Small intestine (tissue), 7 donors: ENCODE measurements around the gene ZNF593OS. TPM values are rescaled to one million over a fixed set of nuclear protein-coding genes. Genes with fewer than 3 reads are reported as not detected.

Source experiments
- DNase-seq, 2 donors: peaks; one replicate each; pipeline versions ENCODE4 v3.0.0 to v3.0.0-alpha.2; 2013
- FAIRE-seq: peaks from 2 replicates; lab custom pipeline; 2012; peaks lifted over from hg19 to GRCh38; lab: Jason Lieb, UNC
- H3K27ac ChIP-seq, 3 donors: one replicate each; pipeline ENCODE4 v1.5.1; 2013; ENCODE audit warnings: low read length in 2 of 3, mild to moderate bottlenecking in 2 of 3, control low read depth in 1 of 3, inconsistent platforms in 1 of 3, low read depth in 1 of 3, moderate library complexity in 1 of 3
- H3K27me3 ChIP-seq, 3 donors: one replicate each; pipeline ENCODE4 v1.6.1; 2013; ENCODE audit warnings: low read length in 3 of 3, inconsistent platforms in 1 of 3; ENCODE audit not compliant: control insufficient read depth in 3 of 3, insufficient read depth in 3 of 3
- H3K36me3 ChIP-seq, 3 donors: one replicate each; pipeline ENCODE4 v1.6.1; 2013; ENCODE audit warnings: low read length in 3 of 3, inconsistent platforms in 1 of 3, low read depth in 1 of 3, mild to moderate bottlenecking in 1 of 3, moderate library complexity in 1 of 3; ENCODE audit not compliant: control insufficient read depth in 3 of 3, insufficient read depth in 2 of 3
- H3K4me1 ChIP-seq, 3 donors: one replicate each; pipeline ENCODE4 v1.6.1; 2013; ENCODE audit warnings: low read length in 2 of 3, inconsistent platforms in 1 of 3, low read depth in 1 of 3, mild to moderate bottlenecking in 1 of 3, moderate library complexity in 1 of 3; ENCODE audit not compliant: control insufficient read depth in 3 of 3, insufficient read depth in 2 of 3
- H3K4me3 ChIP-seq, 3 donors: one replicate each; pipeline ENCODE4 v1.5.1; 2013; ENCODE audit warnings: low read length in 3 of 3, control low read depth in 1 of 3, inconsistent platforms in 1 of 3, low read depth in 1 of 3, mild to moderate bottlenecking in 1 of 3, moderate library complexity in 1 of 3
- H3K9me3 ChIP-seq, 2 donors: one replicate each; pipeline ENCODE4 v1.6.1; 2013; ENCODE audit warnings: low read depth in 1 of 2, low read length in 1 of 2; ENCODE audit not compliant: control insufficient read depth in 2 of 2, insufficient read depth in 1 of 2
- WGBS, 3 donors: extraction: QIAGEN DNeasy Blood & Tissue Kit; methylation state at CpG; one replicate each; pipeline ENCODE4 v1.1.7; 2013; 5-methylcytosine and 5-hydroxymethylcytosine counted together
- polyA plus RNA-seq, 4 donors: library from polyadenylated mRNA; stranded (reverse) in 3 of 4; unstranded in 1 of 4; fragments of 200-250 nt in 3 of 4; fragments of 120-200 nt in 1 of 4; gene quantifications; one replicate each; pipeline versions ENCODE4 v1.2.1 to v1.2.3, GENCODE V29; 2013
- donor health status: healthy with polysubstance abuse.
- donor health status: control.
- donor health status: control.
- donor health status: Bipolar disorder and iron deficiency.
- donor health status: healthy.

Gene ZNF593OS
- polyA plus RNA-seq, 4 donors, result 0.16 to 0.50 TPM; not detected in 2

DNA sequence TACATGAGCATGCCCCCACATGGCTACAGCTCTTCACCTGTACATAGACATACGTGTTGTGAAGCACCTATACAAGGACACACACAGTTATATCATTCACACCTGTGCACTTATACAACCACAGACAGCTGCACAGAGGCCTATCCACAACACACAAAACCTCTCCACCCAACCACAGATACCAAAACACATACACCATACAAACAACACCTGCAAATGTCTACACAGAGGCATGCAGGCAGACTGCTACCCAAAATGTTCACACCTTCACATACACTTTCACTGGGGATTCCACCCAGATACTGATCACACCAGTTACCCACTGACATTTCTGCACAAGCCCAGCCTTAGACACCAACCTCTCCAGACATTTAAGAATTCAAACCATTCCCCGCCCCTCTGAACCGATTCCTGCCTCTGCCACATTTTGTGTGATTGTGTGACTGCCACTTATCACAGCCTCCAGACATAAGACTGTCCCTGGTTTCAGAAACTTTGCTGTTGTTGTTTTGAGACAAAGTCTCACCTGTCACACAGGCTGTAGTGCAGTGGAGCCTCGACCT lies 4.8 kb downstream of the ZNF593OS start:
- Histone ChIP-seq H3K4me1 (peaks cover 0 to 35% (median 0%) of the 10 kb centered on the region in 3 donors), H3K27ac (no peak overlapping the region), H3K27me3 (peaks cover 4 to 18% (median 5%) of the 10 kb centered on the region in 3 donors), H3K4me3 (no peak overlapping the region), H3K36me3 (peaks cover 0 to 14% (median 0%) of the 10 kb centered on the region in 3 donors), H3K9me3 (no peaks in the 10 kb centered on the region)
- 69 to 78% (median 76%) methylated on average over 4 of the region's 4 CpGs for WGBS, 3 donors
- FAIRE-seq, result no peak
- DNase-seq, result no peak

DNA sequence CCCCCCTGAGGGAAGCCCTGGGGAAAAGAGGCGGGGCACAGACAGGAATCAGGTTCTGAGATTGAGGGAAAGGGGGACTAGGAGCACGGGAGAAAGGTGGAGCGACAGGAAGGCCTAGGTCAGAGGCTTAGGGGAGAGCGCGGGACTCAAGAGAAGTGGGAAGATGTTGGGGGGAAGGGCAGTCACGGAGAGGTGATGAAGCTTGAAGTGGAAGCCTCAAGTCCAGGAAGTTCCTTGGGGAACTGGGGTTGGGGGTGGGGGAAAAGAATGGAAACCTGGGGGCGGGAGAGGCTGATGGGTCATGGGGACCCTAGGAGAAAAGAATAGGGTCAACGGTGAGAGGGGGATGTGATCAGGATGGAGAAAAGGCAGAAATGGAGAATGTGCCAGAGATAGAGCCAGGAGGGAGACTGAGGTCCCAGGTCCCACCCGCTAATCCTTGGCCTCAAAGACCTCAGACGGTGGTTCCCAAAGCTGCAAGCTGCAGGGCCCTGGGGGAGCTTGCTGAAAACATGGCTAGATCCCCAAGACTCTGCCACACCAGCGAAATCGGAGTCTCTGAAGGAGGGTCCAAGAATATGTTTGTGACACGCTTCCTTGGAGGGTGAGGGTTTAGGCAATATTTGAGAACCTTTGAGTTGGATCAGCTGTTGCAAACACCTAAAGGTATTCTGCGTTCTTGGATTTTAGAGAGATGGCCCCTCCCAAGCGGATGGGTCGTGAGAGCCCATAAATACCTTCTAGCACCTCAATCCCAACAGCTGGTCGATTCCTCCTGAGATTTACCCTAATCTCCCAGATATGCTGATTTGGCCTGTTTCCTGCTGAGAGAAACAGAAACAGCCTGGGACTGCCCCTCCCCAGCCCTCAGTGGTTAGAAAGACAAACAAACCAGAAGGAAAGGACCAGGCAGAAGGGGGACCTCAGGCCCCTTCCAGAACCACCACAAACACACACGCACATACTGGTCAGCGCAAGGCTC lies 6.5 kb downstream of the ZNF593OS start:
- H3K36me3 ChIP-seq, result no peaks in the 10 kb centered on the region
- FAIRE-seq, result no peak
- H3K9me3 ChIP-seq, result no peaks in the 10 kb centered on the region
- DNase-seq, result no peak
- 62 to 65% (median 65%) methylated on average over 19 of the region's 19 CpGs for WGBS, 3 donors
- no peak overlapping the region for H3K27ac ChIP-seq
- peaks cover 0 to 30% (median 0%) of the 10 kb centered on the region in 3 donors for H3K4me1 ChIP-seq
- H3K27me3 ChIP-seq, result peaks cover 4 to 33% (median 8%) of the 10 kb centered on the region in 3 donors
- no peak overlapping the region for H3K4me3 ChIP-seq

DNA sequence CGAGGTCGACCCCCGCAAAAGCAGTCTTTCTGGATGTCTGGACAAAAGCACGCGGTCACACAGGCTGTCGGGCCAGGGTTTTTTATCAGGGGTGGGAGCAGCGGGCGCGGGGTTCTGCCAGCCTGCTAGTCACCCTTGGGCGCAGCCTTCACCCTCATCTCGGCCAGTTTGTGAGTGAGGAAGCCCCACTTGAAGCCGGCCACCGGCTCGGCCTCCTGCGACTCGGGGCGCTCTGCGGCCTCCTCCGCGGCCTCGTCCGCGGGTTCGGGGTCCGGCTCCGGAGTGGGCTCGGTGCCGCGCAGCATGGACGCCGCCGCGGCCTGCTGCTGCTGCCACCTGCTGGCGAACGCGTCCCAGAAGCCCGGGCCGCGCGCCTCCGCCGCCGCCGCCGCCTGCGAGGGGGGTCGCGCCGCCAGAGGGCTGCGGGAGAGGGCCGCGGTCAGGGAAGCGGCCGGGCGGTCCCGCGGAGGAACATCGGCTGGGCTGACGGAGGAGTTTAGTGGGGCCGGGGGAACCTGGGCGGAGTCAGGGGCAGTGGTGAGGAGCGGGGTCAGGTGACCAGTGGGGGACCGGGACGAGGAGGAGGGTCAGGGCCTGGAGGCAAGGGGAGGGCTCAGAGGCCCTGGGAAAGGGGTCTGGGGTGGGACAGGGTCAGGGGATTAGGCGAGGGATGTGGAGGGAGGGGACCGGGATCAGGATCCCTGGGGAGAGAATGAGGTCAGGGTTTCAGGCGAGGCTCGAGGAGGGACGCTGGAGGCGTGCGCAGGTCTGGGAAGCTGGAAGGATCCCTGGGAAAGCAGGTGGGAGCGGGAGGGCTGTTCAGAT lies 7.4 kb downstream of the ZNF593OS start:
- Histone ChIP-seq H3K27me3 (peaks cover 4 to 34% (median 8%) of the 10 kb centered on the region in 3 donors), H3K27ac (no peak overlapping the region), H3K9me3 (no peaks in the 10 kb centered on the region), H3K4me3 (peak overlapping the region in 2 of 3 donors; percentile 28 to 51), H3K36me3 (no peaks in the 10 kb centered on the region), H3K4me1 (peaks cover 0 to 27% (median 0%) of the 10 kb centered on the region in 3 donors)
- FAIRE-seq (no peak), DNase-seq (peak; percentile 10 to 77)
- WGBS, 3 donors, result 3 to 9% (median 6%) methylated on average over 65 to 72 of the region's 72 CpGs

DNA sequence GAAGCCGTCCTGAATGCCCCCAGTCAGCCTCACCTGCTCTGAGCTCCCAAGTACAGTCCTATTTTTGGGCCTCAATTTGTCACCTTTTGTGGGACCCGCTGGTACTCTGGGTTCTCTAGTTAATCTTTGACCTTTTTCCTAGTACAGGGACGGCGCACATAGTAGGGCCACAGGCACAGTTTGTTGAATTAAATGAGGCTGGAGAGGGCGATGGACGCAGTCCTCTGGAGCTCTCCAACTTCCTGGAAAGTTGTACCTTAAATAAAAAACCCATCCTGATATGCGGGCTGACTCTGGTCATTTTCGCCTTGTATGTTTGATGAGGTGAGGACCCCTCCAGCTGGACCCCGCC lies 8.0 kb downstream of the ZNF593OS start:
- H3K27ac ChIP-seq, result no peak overlapping the region
- H3K36me3 ChIP-seq, result no peaks in the 10 kb centered on the region
- FAIRE-seq (no peak), DNase-seq (no peak)
- H3K9me3 ChIP-seq, result no peaks in the 10 kb centered on the region
- H3K27me3 ChIP-seq, result peaks cover 4 to 34% (median 8%) of the 10 kb centered on the region in 3 donors
- H3K4me1 ChIP-seq, result peaks cover 0 to 21% (median 0%) of the 10 kb centered on the region in 3 donors
- peak overlapping the region in 2 of 3 donors; percentile 28 to 51 for H3K4me3 ChIP-seq
- 23 to 47% (median 43%) methylated on average over 9 of the region's 9 CpGs for WGBS, 3 donors

DNA sequence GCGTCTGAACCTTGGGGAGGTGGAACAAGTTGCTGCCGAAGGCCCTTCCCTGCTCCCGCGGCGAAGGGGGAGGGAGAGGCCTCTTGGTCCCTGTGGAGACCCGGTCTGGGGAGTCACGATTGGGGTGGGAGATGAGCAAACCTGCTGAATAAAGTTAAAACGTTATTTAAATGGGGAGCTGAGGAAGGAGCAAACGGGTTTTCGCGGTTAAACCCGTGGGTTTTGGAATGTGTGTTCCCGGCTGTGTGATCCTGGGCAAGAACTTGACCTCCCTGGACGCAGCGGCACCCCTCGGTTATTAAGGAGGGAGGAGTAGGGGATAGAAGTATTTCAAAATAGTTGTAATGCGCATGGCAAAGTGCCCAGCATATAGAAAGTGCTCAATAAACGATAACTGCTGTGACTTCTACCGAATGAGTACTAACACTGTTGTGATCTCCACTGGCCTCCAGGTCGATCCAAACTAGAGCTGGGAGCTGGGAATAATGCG lies 9.4 kb downstream of the ZNF593OS start:
- H3K27me3 ChIP-seq, result peaks cover 4 to 41% (median 8%) of the 10 kb centered on the region in 3 donors
- FAIRE-seq (no peak), DNase-seq (no peak)
- H3K27ac ChIP-seq, result no peak overlapping the region
- peaks cover 0 to 20% (median 0%) of the 10 kb centered on the region in 3 donors for H3K4me1 ChIP-seq
- H3K36me3 ChIP-seq, result no peaks in the 10 kb centered on the region
- H3K4me3 ChIP-seq, result peak overlapping the region in 2 of 3 donors; percentile 33 to 49
- WGBS, 3 donors, result 18 to 30% (median 24%) methylated on average over 21 of the region's 21 CpGs
- no peaks in the 10 kb centered on the region for H3K9me3 ChIP-seq

DNA sequence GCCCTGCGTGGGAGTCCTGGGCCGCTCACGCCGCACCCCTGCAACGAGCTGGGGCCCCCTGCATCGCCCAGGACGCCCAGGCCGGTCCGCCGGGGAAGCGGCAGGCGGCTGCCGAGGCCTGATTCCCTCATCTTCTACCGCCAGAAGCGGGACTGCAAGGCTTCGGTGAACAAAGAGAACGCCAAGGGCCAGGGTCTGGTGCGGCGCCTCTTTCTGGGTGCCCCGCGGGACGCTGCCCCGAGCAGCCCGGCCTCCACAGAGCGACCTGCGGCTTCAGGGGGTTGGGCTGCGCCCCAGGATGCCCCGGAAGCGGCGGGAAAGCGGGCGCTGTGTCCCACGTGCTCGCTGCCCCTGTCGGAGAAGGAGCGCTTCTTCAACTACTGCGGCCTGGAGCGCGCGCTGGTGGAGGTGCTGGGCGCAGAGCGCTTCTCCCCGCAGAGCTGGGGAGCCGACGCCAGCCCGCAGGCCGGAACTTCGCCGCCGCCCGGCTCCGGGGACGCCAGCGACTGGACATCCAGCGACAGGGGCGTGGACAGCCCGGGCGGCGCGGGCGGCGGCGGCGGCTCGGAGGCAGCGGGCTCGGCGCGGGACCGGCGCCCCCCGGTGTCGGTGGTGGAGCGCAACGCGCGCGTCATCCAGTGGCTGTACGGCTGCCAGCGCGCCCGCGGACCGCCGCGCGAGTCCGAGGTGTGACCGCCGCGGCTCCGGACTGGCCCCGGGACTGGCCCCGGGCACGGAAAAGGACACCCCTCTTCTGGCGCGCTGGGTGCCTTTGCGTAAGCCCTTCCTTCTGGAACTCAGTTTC lies 10.0 kb downstream of the ZNF593OS start:
- peaks cover 4 to 43% (median 8%) of the 10 kb centered on the region in 3 donors for H3K27me3 ChIP-seq
- DNase-seq (peak; percentile 23 to 81), FAIRE-seq (no peak)
- peaks cover 0 to 20% (median 0%) of the 10 kb centered on the region in 3 donors for H3K4me1 ChIP-seq
- H3K4me3 ChIP-seq, result peak overlapping the region; percentile 33 to 49 (median 40)
- H3K27ac ChIP-seq, result no peak overlapping the region
- H3K9me3 ChIP-seq, result no peaks in the 10 kb centered on the region
- 1 to 3% (median 2%) methylated on average over 89 to 98 of the region's 98 CpGs for WGBS, 3 donors
- no peaks in the 10 kb centered on the region for H3K36me3 ChIP-seq

DNA sequence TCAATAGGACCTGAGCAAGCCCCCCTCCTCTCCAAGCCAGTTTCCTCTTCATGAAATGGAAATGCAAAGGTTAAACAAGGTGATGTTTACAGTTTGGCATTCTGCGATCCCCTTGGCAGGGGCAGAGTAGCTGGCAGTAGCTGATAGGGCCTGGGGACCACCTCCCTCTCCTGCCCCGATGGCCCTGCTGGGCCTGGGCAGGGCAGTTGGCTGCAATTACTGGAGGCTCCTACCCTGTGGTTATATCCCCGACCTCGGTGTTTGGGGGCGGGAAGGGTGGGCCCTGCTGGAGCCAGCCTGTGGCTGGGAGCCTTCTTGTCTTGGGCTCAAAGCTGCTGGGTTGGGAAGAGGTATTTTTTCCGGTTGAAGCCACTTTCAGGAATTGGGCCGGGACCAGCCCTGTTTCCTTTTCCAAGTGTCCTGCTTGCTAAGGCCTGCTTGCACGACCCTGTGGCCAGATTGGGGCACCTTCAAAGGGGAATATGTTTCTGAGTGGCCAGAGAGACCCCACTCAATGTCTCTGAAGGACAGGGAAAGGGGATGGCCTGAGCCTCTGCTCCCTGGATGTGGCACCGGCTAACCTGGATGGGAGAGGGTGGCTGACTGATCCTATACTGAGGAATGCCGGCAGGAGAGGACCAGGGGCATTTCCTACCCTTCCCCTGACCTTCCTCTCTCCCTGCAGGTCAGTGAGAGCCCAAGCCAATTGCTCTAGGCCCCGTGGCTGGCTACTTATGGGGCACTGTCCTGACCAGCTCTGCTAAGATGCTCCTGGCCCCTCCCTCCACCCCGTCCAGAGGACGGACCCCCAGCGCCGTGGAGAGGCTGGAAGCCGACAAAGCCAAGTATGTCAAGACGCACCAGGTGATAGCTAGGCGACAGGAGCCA lies 10.9 kb downstream of the ZNF593OS start:
- no peaks in the 10 kb centered on the region for H3K36me3 ChIP-seq
- FAIRE-seq, result no peak
- peaks cover 0 to 20% (median 0%) of the 10 kb centered on the region in 3 donors for H3K4me1 ChIP-seq
- H3K27me3 ChIP-seq, result peaks cover 4 to 51% (median 10%) of the 10 kb centered on the region in 3 donors
- H3K27ac ChIP-seq, result no peak overlapping the region
- peak overlapping the region in 2 of 3 donors; percentile 40 to 49 for H3K4me3 ChIP-seq
- no peaks in the 10 kb centered on the region for H3K9me3 ChIP-seq
- 44 to 61% (median 56%) methylated on average over 18 of the region's 18 CpGs for WGBS, 3 donors
- DNase-seq, result no peak
